CD4-positive, CD25-positive, alpha-beta regulatory T cell (primary cell): ENCODE results near the gene ADGRL4. TPM values are rescaled to one million over a fixed set of nuclear protein-coding genes. Genes with fewer than 3 reads are reported as not detected.
"Not testable (repeated sequence)": the region's sequence is repeated elsewhere in the genome, so short reads cannot be mapped to it uniquely, and the experiment has no call there.

Source experiments
- ATAC-seq, 2 donors: fragments of 150-1000 bp; cut with Tn5 transposase; one replicate each; pipeline ENCODE4 v1.10.0; 2021; ENCODE audit warnings: low read depth in 2 of 2, moderate number of reproducible peaks in 2 of 2, moderate library complexity in 1 of 2
- DNase-seq, 3 donors: peaks; one replicate each; pipeline versions ENCODE4 v3.0.0 to v3.0.0-alpha.2; 2012 to 2022; ENCODE audit warnings: mixed read lengths in 1 of 3
- H3K27ac ChIP-seq: one replicate; pipeline ENCODE4 v1.7.0; 2013; ENCODE audit warnings: mild to moderate bottlenecking, low read length; ENCODE audit not compliant: insufficient read depth, poor library complexity, severe bottlenecking
- H3K27me3 ChIP-seq: one replicate; pipeline ENCODE4 v1.7.0; 2013; ENCODE audit warnings: low read length; ENCODE audit not compliant: control insufficient read depth, insufficient read depth
- H3K36me3 ChIP-seq: one replicate; pipeline ENCODE4 v1.7.0; 2013; ENCODE audit warnings: mild to moderate bottlenecking, low read length, moderate library complexity; ENCODE audit not compliant: control insufficient read depth, insufficient read depth
- H3K4me1 ChIP-seq: 2 replicates; pipeline ENCODE4 v1.7.0; 2013; ENCODE audit warnings: mild to moderate bottlenecking, low read length; ENCODE audit not compliant: insufficient read depth, control insufficient read depth, poor library complexity, severe bottlenecking
- H3K4me3 ChIP-seq: one replicate; pipeline ENCODE4 v1.7.0; 2013; ENCODE audit warnings: low read depth, mild to moderate bottlenecking, low read length, moderate library complexity
- H3K9me3 ChIP-seq, 2 experiments: 1 replicate in 1 of 2; 2 replicates in 1 of 2; pipeline ENCODE4 v1.7.0; 2013; ENCODE audit warnings: low read length in 2 of 2, mild to moderate bottlenecking in 1 of 2, moderate library complexity in 1 of 2; ENCODE audit not compliant: control insufficient read depth in 2 of 2
- H3K27ac Mint-ChIP-seq, 3 donors: one replicate each; pipeline ENCODE4 v1.8.0; 2020 to 2022; ENCODE audit warnings: mild to moderate bottlenecking in 3 of 3, mixed read lengths in 3 of 3, moderate library complexity in 2 of 3
- H3K27me3 Mint-ChIP-seq: one replicate; pipeline ENCODE4 v1.8.0; 2022; ENCODE audit warnings: mild to moderate bottlenecking, mixed read lengths
- H3K36me3 Mint-ChIP-seq: one replicate; pipeline ENCODE4 v1.8.0; 2020; ENCODE audit warnings: mixed read lengths
- H3K4me1 Mint-ChIP-seq, 4 donors: one replicate each; pipeline ENCODE4 v1.8.0; 2020 to 2022; ENCODE audit warnings: mixed read lengths in 4 of 4, mild to moderate bottlenecking in 1 of 4
- H3K4me3 Mint-ChIP-seq, 4 donors: one replicate each; pipeline ENCODE4 v1.8.0; 2020 to 2022; ENCODE audit warnings: mild to moderate bottlenecking in 4 of 4, mixed read lengths in 4 of 4, moderate library complexity in 3 of 4
- H3K9me3 Mint-ChIP-seq, 7 donors: one replicate each; pipeline ENCODE4 v1.8.0; 2020 to 2022; ENCODE audit warnings: mixed read lengths in 7 of 7, mild to moderate bottlenecking in 3 of 7, moderate library complexity in 2 of 7
- polyA plus RNA-seq, 4 donors: library from polyadenylated mRNA; unstranded; fragments of 300-500 nt; fragmentation: Illumina TruSeq; gene quantifications; one replicate each; pipeline ENCODE4 v1.2.3, GENCODE V29; 2021
- total RNA-seq: library from RNA; stranded (reverse); gene quantifications from one replicate; pipeline ENCODE4 v1.2.3, GENCODE V29; 2022

The ADGRL4 gene
- total and polyA plus RNA-seq, 5 donors from 2014 or later = not detected

DNA sequence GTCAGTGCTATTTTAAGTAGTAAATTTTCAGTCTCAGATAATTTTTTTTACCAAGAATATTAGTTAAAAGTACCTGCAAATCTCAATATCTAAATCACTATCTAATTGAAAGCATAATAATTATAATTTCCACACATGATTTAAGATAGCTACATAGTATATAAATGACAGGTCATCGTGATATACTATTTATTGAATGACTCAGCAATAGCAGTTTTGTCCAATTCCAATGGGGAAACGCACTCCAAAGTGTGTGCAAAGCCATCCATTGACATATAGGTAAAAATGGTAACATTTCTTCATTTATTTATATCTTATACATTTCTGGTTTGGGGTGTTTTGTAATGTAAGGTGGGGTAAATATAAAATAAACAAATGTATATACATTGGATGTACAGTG lies 19.5 kb downstream of the ADGRL4 start:
- no peaks in the 10 kb centered on the region for H3K36me3 ChIP-seq
- DNase-seq = no peak
- H3K27me3 Mint-ChIP-seq = no peaks in the 10 kb centered on the region
- no peaks in the 10 kb centered on the region for H3K27me3 ChIP-seq
- H3K4me1 Mint-ChIP-seq = no peaks in the 10 kb centered on the region
- peaks cover 0 to 7% (median 3%) of the 10 kb centered on the region in 7 donors for H3K9me3 Mint-ChIP-seq
- no peak overlapping the region for H3K27ac Mint-ChIP-seq
- H3K9me3 ChIP-seq = peaks cover 0 to 4% of the 10 kb centered on the region in 2 experiments
- H3K4me3 ChIP-seq = no peak overlapping the region
- H3K27ac ChIP-seq = no peak overlapping the region
- ATAC-seq = no peak
- no peak overlapping the region for H3K4me3 Mint-ChIP-seq
- H3K4me1 ChIP-seq = no peaks in the 10 kb centered on the region
- no peaks in the 10 kb centered on the region for H3K36me3 Mint-ChIP-seq

DNA sequence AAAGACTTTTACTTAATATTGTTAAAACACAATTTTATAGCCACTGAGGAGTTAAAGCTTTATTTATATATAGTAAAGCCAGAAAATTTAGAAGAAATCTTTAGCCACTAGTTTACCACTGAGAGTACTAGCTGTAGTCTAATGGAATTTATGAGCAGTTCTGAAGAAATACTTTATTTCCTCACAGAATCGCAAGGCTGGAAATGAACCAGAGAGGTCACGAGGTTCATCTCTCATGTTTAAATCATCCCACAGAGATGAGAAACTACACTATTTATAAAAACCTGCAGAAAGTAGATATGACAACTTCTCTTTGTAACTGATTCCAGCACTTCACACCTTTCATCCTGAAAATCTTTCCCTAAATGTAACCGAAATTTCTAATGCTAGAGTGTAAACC lies 26.0 kb downstream of the ADGRL4 start:
- H3K36me3 Mint-ChIP-seq = no peaks in the 10 kb centered on the region
- no peaks in the 10 kb centered on the region for H3K36me3 ChIP-seq
- peaks cover 0 to under 1% of the 10 kb centered on the region in 2 experiments for H3K9me3 ChIP-seq
- H3K4me1 Mint-ChIP-seq = no peaks in the 10 kb centered on the region
- DNase-seq = no peak
- no peaks in the 10 kb centered on the region for H3K4me1 ChIP-seq
- no peaks in the 10 kb centered on the region for H3K27me3 Mint-ChIP-seq
- ATAC-seq = no peak
- H3K27ac Mint-ChIP-seq = no peak overlapping the region
- H3K4me3 Mint-ChIP-seq = no peak overlapping the region
- H3K27ac ChIP-seq = no peak overlapping the region
- no peak overlapping the region for H3K4me3 ChIP-seq
- H3K9me3 Mint-ChIP-seq = peaks cover 0 to 7% (median 2%) of the 10 kb centered on the region in 7 donors
- no peaks in the 10 kb centered on the region for H3K27me3 ChIP-seq

DNA sequence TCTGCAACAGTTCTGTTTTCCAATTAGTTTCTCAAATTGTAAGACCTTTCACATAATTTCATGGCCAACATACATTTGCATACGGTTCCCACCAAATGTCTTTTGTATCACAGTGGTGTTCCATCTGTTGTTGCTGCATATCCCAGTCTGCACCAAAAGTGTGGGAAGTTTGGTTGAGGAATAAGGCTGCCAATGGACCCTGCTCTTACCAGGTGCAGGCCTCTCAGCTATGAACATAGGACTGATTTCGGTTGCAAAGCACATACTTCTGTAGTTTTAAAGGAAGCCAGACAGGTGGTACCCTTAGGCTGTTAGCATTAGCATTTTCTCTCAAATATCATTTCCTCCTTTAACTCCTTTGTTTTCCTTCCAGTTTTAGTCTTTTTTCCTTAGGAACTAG lies 33.8 kb downstream of the ADGRL4 start:
- no peak for DNase-seq
- Histone ChIP-seq H3K4me1 (no peaks in the 10 kb centered on the region), H3K36me3 (no peaks in the 10 kb centered on the region), H3K4me3 (no peak overlapping the region), H3K27ac (no peak overlapping the region), H3K9me3 (no peaks in the 10 kb centered on the region), H3K27me3 (no peaks in the 10 kb centered on the region)
- Mint-ChIP-seq H3K27ac (no peak overlapping the region), H3K27me3 (no peaks in the 10 kb centered on the region), H3K4me1 (no peaks in the 10 kb centered on the region), H3K9me3 (peaks cover 0 to 4% (median 1%) of the 10 kb centered on the region in 7 donors), H3K4me3 (no peak overlapping the region), H3K36me3 (no peaks in the 10 kb centered on the region)
- ATAC-seq = no peak

DNA sequence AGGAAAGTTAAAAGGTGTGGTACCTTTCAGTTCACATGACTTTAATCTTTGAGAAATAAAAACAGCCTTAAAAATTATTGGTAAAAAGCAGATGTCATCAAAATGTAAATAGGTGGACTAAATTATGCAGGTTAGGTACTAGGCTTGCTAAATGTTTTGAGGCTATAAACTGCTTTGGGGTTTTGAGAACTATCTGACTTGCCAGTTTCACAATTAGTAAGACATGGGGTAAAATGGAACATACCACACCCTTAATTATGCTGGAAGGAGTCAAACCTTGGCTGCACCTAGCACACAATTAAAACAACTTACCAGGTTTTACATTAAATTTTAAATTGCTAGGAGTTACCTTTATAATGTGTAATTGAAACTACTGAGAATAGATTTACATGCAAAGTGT lies 39.4 kb downstream of the ADGRL4 start:
- not testable (repeated sequence) for DNase-seq, H3K4me3 ChIP-seq, H3K4me1 ChIP-seq, H3K27ac ChIP-seq, ATAC-seq, H3K27me3 Mint-ChIP-seq, H3K4me3 Mint-ChIP-seq, H3K27me3 ChIP-seq, H3K4me1 Mint-ChIP-seq, H3K36me3 ChIP-seq, H3K27ac Mint-ChIP-seq, H3K36me3 Mint-ChIP-seq, H3K9me3 ChIP-seq
- peaks cover 3 to 17% (median 4%) of the 10 kb centered on the region in 7 donors for H3K9me3 Mint-ChIP-seq

DNA sequence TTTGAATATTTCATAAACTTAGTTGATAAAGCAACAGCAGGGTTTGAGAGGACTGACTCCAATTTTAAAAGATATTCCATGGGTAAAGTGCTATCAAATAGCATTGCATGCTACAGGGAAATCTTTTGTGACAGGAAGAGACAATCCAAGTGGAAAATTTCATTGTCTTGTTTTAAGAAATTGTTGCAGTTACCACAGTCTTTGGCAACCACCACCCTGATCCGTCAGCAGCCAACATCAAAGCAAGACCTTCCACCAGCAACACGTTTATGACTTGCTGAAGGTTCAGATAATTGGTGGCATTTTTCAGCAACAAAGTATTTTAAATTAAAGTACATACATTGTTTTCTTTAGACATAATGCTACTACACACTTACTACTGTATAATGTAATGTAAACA lies 47.8 kb downstream of the ADGRL4 start:
- H3K4me1 Mint-ChIP-seq = no peaks in the 10 kb centered on the region
- no peaks in the 10 kb centered on the region for H3K36me3 Mint-ChIP-seq
- Histone ChIP-seq H3K4me3 (no peak overlapping the region), H3K9me3 (no peaks in the 10 kb centered on the region), H3K36me3 (no peaks in the 10 kb centered on the region), H3K27me3 (no peaks in the 10 kb centered on the region), H3K4me1 (no peaks in the 10 kb centered on the region), H3K27ac (no peak overlapping the region)
- no peak overlapping the region for H3K27ac Mint-ChIP-seq
- no peak overlapping the region for H3K4me3 Mint-ChIP-seq
- no peaks in the 10 kb centered on the region for H3K27me3 Mint-ChIP-seq
- H3K9me3 Mint-ChIP-seq = peaks cover 1 to 5% (median 4%) of the 10 kb centered on the region in 7 donors
- no peak for DNase-seq
- no peak for ATAC-seq

DNA sequence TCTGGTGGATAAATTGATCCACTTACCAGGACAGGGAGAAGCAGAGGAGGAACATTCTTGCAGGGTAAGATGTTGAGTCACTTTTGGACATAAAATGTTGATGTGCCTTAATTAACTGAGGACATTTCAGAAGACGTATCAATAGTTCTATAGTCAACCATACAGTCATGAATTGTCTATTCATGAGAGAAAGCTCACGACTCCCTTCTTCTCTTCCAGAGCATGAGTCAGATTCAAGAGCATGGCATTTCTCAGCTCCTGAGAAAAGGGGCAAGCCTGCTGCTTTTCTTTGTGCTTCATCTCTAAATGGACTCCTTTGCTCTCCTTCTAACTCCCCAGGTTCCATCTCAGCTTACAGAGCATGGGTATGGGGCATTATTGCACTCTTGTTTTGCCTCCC lies 55.7 kb downstream of the ADGRL4 start:
- H3K27ac Mint-ChIP-seq = no peak overlapping the region
- no peak for DNase-seq

DNA sequence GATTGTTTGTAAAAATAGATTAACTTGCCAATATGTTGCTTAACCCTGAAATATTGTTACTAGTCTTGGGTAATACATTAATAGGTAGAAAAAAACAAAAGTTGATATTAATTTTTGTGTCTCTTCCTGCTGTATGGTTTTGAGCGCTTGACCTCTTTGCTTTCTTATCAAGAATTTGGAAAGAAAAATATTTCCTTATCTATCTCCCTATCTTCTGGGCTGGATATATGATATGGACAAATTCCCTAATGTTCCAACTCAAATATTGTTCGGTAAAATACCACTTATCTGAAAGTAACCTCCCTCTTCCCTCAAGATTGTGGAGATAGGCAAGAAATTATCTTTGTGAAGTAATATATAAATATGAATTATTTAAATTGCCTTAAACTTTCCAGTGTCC lies 57.3 kb downstream of the ADGRL4 start:
- H3K4me1 Mint-ChIP-seq = no peaks in the 10 kb centered on the region
- Histone ChIP-seq H3K9me3 (no peaks in the 10 kb centered on the region), H3K4me3 (no peak overlapping the region), H3K4me1 (no peaks in the 10 kb centered on the region), H3K36me3 (no peaks in the 10 kb centered on the region), H3K27ac (no peak overlapping the region), H3K27me3 (no peaks in the 10 kb centered on the region)
- no peaks in the 10 kb centered on the region for H3K36me3 Mint-ChIP-seq
- peaks cover 0 to 10% (median 4%) of the 10 kb centered on the region in 7 donors for H3K9me3 Mint-ChIP-seq
- H3K27me3 Mint-ChIP-seq = no peaks in the 10 kb centered on the region
- no peak overlapping the region for H3K4me3 Mint-ChIP-seq
- H3K27ac Mint-ChIP-seq = no peak overlapping the region
- ATAC-seq = no peak
- DNase-seq = no peak

More for the DNA sequence above, 55.7 kb downstream of the ADGRL4 start:
- Histone ChIP-seq H3K36me3 (no peaks in the 10 kb centered on the region), H3K4me1 (no peaks in the 10 kb centered on the region), H3K27ac (no peak overlapping the region), H3K9me3 (no peaks in the 10 kb centered on the region), H3K4me3 (no peak overlapping the region), H3K27me3 (no peaks in the 10 kb centered on the region)
- Mint-ChIP-seq H3K27me3 (no peaks in the 10 kb centered on the region), H3K4me3 (no peak overlapping the region), H3K9me3 (peaks cover 0 to 10% (median 4%) of the 10 kb centered on the region in 7 donors), H3K4me1 (no peaks in the 10 kb centered on the region), H3K36me3 (no peaks in the 10 kb centered on the region)
- no peak for ATAC-seq

DNA sequence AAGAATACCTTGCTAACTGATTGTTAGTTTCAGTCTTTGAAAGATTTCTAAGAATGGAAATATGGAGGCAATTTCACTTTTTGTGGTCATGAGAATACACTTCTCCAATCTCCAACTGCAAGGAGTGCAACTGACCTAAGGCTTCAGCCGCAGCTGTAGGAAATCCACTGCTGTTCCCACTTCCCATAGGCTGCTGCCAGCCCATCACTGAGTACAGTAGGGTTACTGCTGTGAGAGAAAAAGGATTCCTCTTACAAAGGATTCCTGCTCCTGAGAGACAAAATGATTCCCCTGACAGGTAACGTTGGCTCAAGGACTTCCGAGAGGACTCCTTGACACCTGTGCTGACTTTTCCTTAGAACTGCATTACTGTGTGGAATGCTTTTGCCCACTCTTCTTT lies 87.4 kb downstream of the ADGRL4 start:
- Mint-ChIP-seq H3K36me3 (no peaks in the 10 kb centered on the region), H3K4me3 (no peak overlapping the region), H3K9me3 (peaks cover 0 to 13% (median 4%) of the 10 kb centered on the region in 7 donors), H3K4me1 (no peaks in the 10 kb centered on the region), H3K27me3 (no peaks in the 10 kb centered on the region), H3K27ac (no peak overlapping the region)
- no peaks in the 10 kb centered on the region for H3K27me3 ChIP-seq
- H3K9me3 ChIP-seq = no peaks in the 10 kb centered on the region
- no peaks in the 10 kb centered on the region for H3K36me3 ChIP-seq
- no peaks in the 10 kb centered on the region for H3K4me1 ChIP-seq
- ATAC-seq (no peak), DNase-seq (no peak)
- H3K4me3 ChIP-seq = no peak overlapping the region
- H3K27ac ChIP-seq = no peak overlapping the region
